OCI-LY7 (cell line): Measurements from ENCODE around the gene HERPUD2. TPM values are rescaled to one million over a fixed set of nuclear protein-coding genes. Genes with fewer than 3 reads are reported as not detected.
"Not testable (repeated sequence)": the region's sequence is repeated elsewhere in the genome, so short reads cannot be mapped to it uniquely, and the experiment has no call there.

Source experiments
- BruUV-seq: library from RNA; stranded (reverse); fragments of 400-500 nt; replicated peaks from 2 replicates; lab custom pipeline; 2021; lab: Mats Ljungman, UMichigan
- CTCF ChIA-PET: fragments of 300-600 bp; sonication (Branson Sonifier 250); formaldehyde crosslinking; loops from one replicate; lab custom pipeline; 2022; ENCODE audit warnings: antibody characterized with exemption; ENCODE audit not compliant: unreplicated experiment; lab: Charles Lee
- POLR2A ChIA-PET: fragments of 300-600 bp; sonication (Branson Sonifier 250); formaldehyde crosslinking; loops from one replicate; lab custom pipeline; 2022; ENCODE audit warnings: antibody characterized with exemption; lab: Charles Lee
- DNase-seq: peaks from one replicate; pipeline ENCODE4 v3.0.0-alpha.2; 2015; ENCODE audit warnings: low spot score
- H2AFZ ChIP-seq: fragments of 200-600 bp; sonication (generic), shearing (Covaris generic); 2 replicates; pipeline ENCODE4 v1.6.1; 2014; ENCODE audit warnings: mild to moderate bottlenecking, antibody characterized with exemption, low read length, moderate library complexity
- H3K27ac ChIP-seq: fragments of 200-600 bp; sonication (generic); 2 replicates; pipeline ENCODE4 v1.5.1; 2014; ENCODE audit warnings: mixed run types, low read depth, mild to moderate bottlenecking, moderate library complexity, low read length, inconsistent platforms; ENCODE audit not compliant: poor library complexity, severe bottlenecking
- H3K36me3 ChIP-seq: fragments of 200-600 bp; sonication (generic); 2 replicates; pipeline ENCODE4 v1.6.1; 2014; ENCODE audit warnings: mild to moderate bottlenecking, antibody characterized with exemption, low read length, moderate library complexity, mixed read lengths; ENCODE audit not compliant: insufficient read depth
- H3K4me1 ChIP-seq: fragments of 200-600 bp; sonication (generic); 2 replicates; pipeline ENCODE4 v1.5.1; 2014; ENCODE audit warnings: mild to moderate bottlenecking, low read length; ENCODE audit not compliant: insufficient read depth, poor library complexity, severe bottlenecking
- H3K4me2 ChIP-seq: fragments of 200-600 bp; sonication (generic); 2 replicates; pipeline ENCODE4 v1.6.1; 2014; ENCODE audit warnings: mild to moderate bottlenecking, low read length
- H3K4me3 ChIP-seq: fragments of 200-600 bp; sonication (generic); 2 replicates; pipeline ENCODE4 v1.5.1; 2014; ENCODE audit warnings: mild to moderate bottlenecking, low read depth, low read length; ENCODE audit not compliant: poor library complexity, severe bottlenecking
- H3K79me2 ChIP-seq: fragments of 200-600 bp; sonication (generic); 2 replicates; pipeline ENCODE4 v1.6.1; 2016; ENCODE audit warnings: low read depth, mild to moderate bottlenecking, low read length, moderate library complexity, mixed read lengths; ENCODE audit not compliant: insufficient read depth
- H3K9me2 ChIP-seq: fragments of 200-600 bp; sonication (generic); 2 replicates; pipeline ENCODE4 v1.6.1; 2016; ENCODE audit warnings: mild to moderate bottlenecking, low read length, mixed read lengths; ENCODE audit not compliant: insufficient read depth
- H3K9me3 ChIP-seq: fragments of 200-600 bp; sonication (generic); 2 replicates; pipeline ENCODE4 v1.6.1; 2014; ENCODE audit warnings: mild to moderate bottlenecking, mixed run types, low read length, mixed read lengths
- H4K20me1 ChIP-seq: fragments of 200-600 bp; sonication (generic); 2 replicates; pipeline ENCODE4 v1.6.1; 2014; ENCODE audit warnings: mild to moderate bottlenecking, antibody characterized with exemption, low read length, moderate library complexity, mixed read lengths; ENCODE audit not compliant: insufficient read depth
- EZH2phosphoT487 ChIP-seq: fragments of 200-600 bp; sonication (generic); IDR thresholded peaks from 2 replicates; pipeline ENCODE4 v1.6.1; 2018; ENCODE audit warnings: low read depth, borderline replicate concordance, mild to moderate bottlenecking, mixed run types, antibody characterized with exemption, low read length, moderate library complexity, mixed read lengths
- intact Hi-C: fragments of 100-400 bp; cut with micrococcal nuclease; formaldehyde crosslinking; loops from one replicate; pipeline ENCODE4 v1.10.0; 2022; ENCODE audit not compliant: unreplicated experiment
- total RNA-seq, 2 experiments: library from RNA; depleted of rRNA in 1 of 2; stranded (reverse); fragments of >200 nt in 1 of 2; shearing (Covaris generic) in 1 of 2; gene quantifications; 2 replicates each; pipeline ENCODE4 v1.2.3, GENCODE V29; 2014 to 2022
- TF ChIP-seq, protein P1 (sequence below): fragments of 200-600 bp; sonication (generic); conservative IDR thresholded peaks from 2 replicates; pipeline ENCODE4 v1.5.1; 2014; ENCODE audit warnings: mild to moderate bottlenecking, antibody characterized with exemption, low read length, moderate library complexity, mixed read lengths

Gene HERPUD2
- total RNA-seq, 2 experiments from 2014 or later: 11.9 to 20.6 TPM

GRCh38 chr7:35593899-35594298 is 101.0 kb downstream of the HERPUD2 start:
- Histone ChIP-seq H3K36me3 (no peaks in the 10 kb centered on the region), H3K9me2 (no peaks in the 10 kb centered on the region), H3K9me3 (no peaks in the 10 kb centered on the region), H3K79me2 (no peaks in the 10 kb centered on the region), H3K4me3 (no peak overlapping the region), H3K4me1 (no peaks in the 10 kb centered on the region), H3K4me2 (no peak overlapping the region), H2AFZ (no peak overlapping the region), H3K27ac (no peak overlapping the region), H4K20me1 (no peaks in the 10 kb centered on the region)
- peak; percentile 28 for DNase-seq
- BruUV-seq: no TSS peak
- POLR2A ChIA-PET: interaction anchor here (0.9 kb wide), 1 partner anchor 894 kb away, joined by 3 read pairs; no protein-coding TSS in a partner anchor
- no peak for TF ChIP-seq EZH2phosphoT487
- TF ChIP-seq, protein P1, sequence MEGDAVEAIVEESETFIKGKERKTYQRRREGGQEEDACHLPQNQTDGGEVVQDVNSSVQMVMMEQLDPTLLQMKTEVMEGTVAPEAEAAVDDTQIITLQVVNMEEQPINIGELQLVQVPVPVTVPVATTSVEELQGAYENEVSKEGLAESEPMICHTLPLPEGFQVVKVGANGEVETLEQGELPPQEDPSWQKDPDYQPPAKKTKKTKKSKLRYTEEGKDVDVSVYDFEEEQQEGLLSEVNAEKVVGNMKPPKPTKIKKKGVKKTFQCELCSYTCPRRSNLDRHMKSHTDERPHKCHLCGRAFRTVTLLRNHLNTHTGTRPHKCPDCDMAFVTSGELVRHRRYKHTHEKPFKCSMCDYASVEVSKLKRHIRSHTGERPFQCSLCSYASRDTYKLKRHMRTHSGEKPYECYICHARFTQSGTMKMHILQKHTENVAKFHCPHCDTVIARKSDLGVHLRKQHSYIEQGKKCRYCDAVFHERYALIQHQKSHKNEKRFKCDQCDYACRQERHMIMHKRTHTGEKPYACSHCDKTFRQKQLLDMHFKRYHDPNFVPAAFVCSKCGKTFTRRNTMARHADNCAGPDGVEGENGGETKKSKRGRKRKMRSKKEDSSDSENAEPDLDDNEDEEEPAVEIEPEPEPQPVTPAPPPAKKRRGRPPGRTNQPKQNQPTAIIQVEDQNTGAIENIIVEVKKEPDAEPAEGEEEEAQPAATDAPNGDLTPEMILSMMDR: peak; percentile 87
- CTCF ChIA-PET: no interaction called here
- intact Hi-C loops: no loop called here

DNA sequence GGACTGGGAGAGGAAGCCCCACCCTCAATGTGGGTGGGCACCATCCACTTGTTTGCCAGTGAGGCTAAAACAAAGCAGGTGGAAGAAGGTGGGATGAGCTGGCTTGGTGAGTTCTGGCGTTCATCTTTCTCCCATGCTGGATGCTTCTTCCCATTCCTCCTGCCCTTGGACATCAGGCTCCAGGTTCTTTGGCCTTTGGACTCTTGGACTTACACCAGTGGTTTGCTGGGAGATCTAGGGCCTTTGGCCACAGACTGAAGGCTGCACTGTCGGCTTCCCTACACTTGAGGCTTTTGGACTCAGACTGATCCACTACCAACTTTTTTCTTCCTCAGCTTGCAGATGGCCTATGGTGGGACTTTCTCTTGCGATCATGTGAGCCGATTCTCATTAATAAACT is 106.3 kb downstream of the HERPUD2 start:
- Histone ChIP-seq H2AFZ (no peak overlapping the region), H3K79me2 (no peaks in the 10 kb centered on the region), H3K9me3 (no peaks in the 10 kb centered on the region), H3K27ac (no peak overlapping the region), H4K20me1 (no peaks in the 10 kb centered on the region), H3K36me3 (no peaks in the 10 kb centered on the region), H3K4me1 (no peaks in the 10 kb centered on the region), H3K4me3 (no peak overlapping the region), H3K9me2 (no peaks in the 10 kb centered on the region), H3K4me2 (no peak overlapping the region)
- CTCF ChIA-PET: no interaction called here
- POLR2A ChIA-PET: no interaction called here
- no TSS peak for BruUV-seq
- no peak for DNase-seq
- intact Hi-C loops: no loop called here
- TF ChIP-seq, protein P1: no peak
- no peak for TF ChIP-seq EZH2phosphoT487

DNA sequence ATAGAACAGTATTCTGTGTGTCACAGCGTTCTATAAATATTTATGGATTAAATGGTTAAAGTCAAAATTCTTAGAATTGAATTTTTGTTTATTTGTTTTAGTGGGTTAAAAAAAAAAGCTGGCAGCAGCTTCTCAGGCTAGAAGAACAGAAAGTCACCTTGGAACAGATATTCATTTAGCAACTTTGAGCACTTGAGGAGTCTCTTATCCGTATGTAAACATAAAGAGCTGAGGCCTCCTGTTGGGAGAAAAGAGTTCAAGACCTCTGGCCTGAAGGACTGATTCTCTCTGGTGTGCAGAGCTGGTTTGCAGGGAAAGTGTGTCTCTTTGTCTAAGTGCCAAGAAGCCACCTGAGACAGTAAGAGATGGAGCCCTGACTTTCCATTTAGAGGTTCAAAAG is 109.9 kb downstream of the HERPUD2 start:
- Histone ChIP-seq H3K79me2 (no peaks in the 10 kb centered on the region), H2AFZ (no peak overlapping the region), H3K4me2 (no peak overlapping the region), H3K9me2 (no peaks in the 10 kb centered on the region), H3K27ac (no peak overlapping the region), H3K4me3 (no peak overlapping the region), H3K4me1 (no peaks in the 10 kb centered on the region), H3K9me3 (no peaks in the 10 kb centered on the region), H4K20me1 (no peaks in the 10 kb centered on the region), H3K36me3 (no peaks in the 10 kb centered on the region)
- TF ChIP-seq, protein P1: no peak
- CTCF ChIA-PET: no interaction called here
- intact Hi-C loops: no loop called here
- DNase-seq: no peak
- POLR2A ChIA-PET: interaction anchor here (1.5 kb wide), 1 partner anchor 11 kb away, joined by 5 read pairs; no protein-coding TSS in a partner anchor
- no TSS peak for BruUV-seq

- H3K4me3 ChIP-seq, H3K79me2 ChIP-seq, DNase-seq, H2AFZ ChIP-seq, H3K4me2 ChIP-seq, H3K4me1 ChIP-seq, H3K9me3 ChIP-seq, BruUV-seq, intact Hi-C loops, H3K36me3 ChIP-seq, H3K27ac ChIP-seq, H3K9me2 ChIP-seq, H4K20me1 ChIP-seq, CTCF ChIA-PET: not testable (repeated sequence)
- POLR2A ChIA-PET: interaction anchor here (0.5 kb wide), 1 partner anchor 502 kb away, joined by 3 read pairs; no protein-coding TSS in a partner anchor
Observed at GRCh38 chr7:35584533-35584932, 110.4 kb downstream of the HERPUD2 start.
